SK-N-SH treated with all-trans-retinoic acid at 6 μM for 48 hours (cell line): ENCODE data around the gene SLC28A1.
A peak's percentile ranks its signal among the peaks of the same experiment; 100 is the strongest.

Experiments
- ATAC-seq: fragments of 200-7000 bp; cut with Tn5 transposase; 3 replicates; pipeline ENCODE4 v1.9.1; 2020; ENCODE audit warnings: mild to moderate bottlenecking, moderate library complexity
- ARNTL ChIP-seq: fragments of 450-650 bp; formaldehyde crosslinking; IDR thresholded peaks from 2 replicates; pipeline ENCODE4 v1.5.0; 2020; ENCODE audit warnings: low read depth, mild to moderate bottlenecking, moderate library complexity, borderline replicate concordance
- BACH2 ChIP-seq: fragments of 250-450 bp; sonication (Bioruptor Pico); IDR thresholded peaks from 2 replicates; pipeline ENCODE4 v1.9.0; 2021; ENCODE audit warnings: mild to moderate bottlenecking, borderline replicate concordance
- CREB5 ChIP-seq: fragments of 250-450 bp; sonication (Bioruptor Pico); IDR thresholded peaks from 2 replicates; pipeline ENCODE4 v1.5.1; 2020; ENCODE audit warnings: low read depth, mild to moderate bottlenecking, moderate library complexity
- CSDC2 ChIP-seq: fragments of 250-450 bp; sonication (Bioruptor Pico); IDR thresholded peaks from 2 replicates; pipeline ENCODE4 v1.5.0; 2020; ENCODE audit warnings: mild to moderate bottlenecking, moderate library complexity
- ESRRG ChIP-seq: fragments of 250-450 bp; sonication (Bioruptor Pico); IDR thresholded peaks from 2 replicates; pipeline ENCODE4 v1.6.1; 2021; ENCODE audit warnings: mild to moderate bottlenecking
- GLIS3 ChIP-seq: fragments of 250-450 bp; sonication (Bioruptor Pico); IDR thresholded peaks from 2 replicates; pipeline ENCODE4 v1.5.0; 2020; ENCODE audit warnings: mild to moderate bottlenecking, moderate library complexity
- ISL1 ChIP-seq: fragments of 250-450 bp; sonication (Bioruptor Pico); IDR thresholded peaks from 2 replicates; pipeline ENCODE4 v2.1.2; 2022; ENCODE audit warnings: mild to moderate bottlenecking, moderate library complexity
- OSR1 ChIP-seq: fragments of 250-450 bp; sonication (Bioruptor Pico); IDR thresholded peaks from 2 replicates; pipeline ENCODE4 v1.8.0; 2022; ENCODE audit warnings: moderate library complexity, mild to moderate bottlenecking, inconsistent platforms
- POU6F1 ChIP-seq: fragments of 250-450 bp; sonication (Bioruptor Pico); IDR thresholded peaks from 2 replicates; pipeline ENCODE4 v1.8.0; 2021; ENCODE audit warnings: low read depth, mild to moderate bottlenecking, moderate library complexity, borderline replicate concordance
- PPARA ChIP-seq: fragments of 250-450 bp; sonication (Bioruptor Pico); IDR thresholded peaks from 2 replicates; pipeline ENCODE4 v1.5.0; 2020; ENCODE audit warnings: mild to moderate bottlenecking, borderline replicate concordance
- RARB ChIP-seq: fragments of 250-450 bp; sonication (Bioruptor Pico); IDR thresholded peaks from 2 replicates; pipeline ENCODE4 v1.8.0; 2021; ENCODE audit warnings: mild to moderate bottlenecking, moderate library complexity
- SNAI2 ChIP-seq: fragments of 250-450 bp; sonication (Bioruptor Pico); IDR thresholded peaks from 2 replicates; pipeline ENCODE4 v1.5.0; 2020; ENCODE audit warnings: mild to moderate bottlenecking, moderate library complexity
- TOX ChIP-seq: fragments of 250-450 bp; sonication (Bioruptor Pico); IDR thresholded peaks from 2 replicates; pipeline ENCODE4 v1.8.0; 2021; ENCODE audit warnings: mild to moderate bottlenecking, moderate library complexity, borderline replicate concordance
- ZC3H10 ChIP-seq: fragments of 250-450 bp; sonication (Bioruptor Pico); IDR thresholded peaks from 2 replicates; pipeline ENCODE4 v1.5.1; 2021; ENCODE audit warnings: mild to moderate bottlenecking, moderate library complexity
- ZFP3 ChIP-seq: fragments of 250-450 bp; sonication (Bioruptor Pico); IDR thresholded peaks from 2 replicates; pipeline ENCODE4 v1.5.0; 2020; ENCODE audit warnings: mild to moderate bottlenecking, moderate library complexity
- ZFP30 ChIP-seq: fragments of 450-650 bp; formaldehyde crosslinking; IDR thresholded peaks from 2 replicates; pipeline ENCODE4 v1.5.0; 2022; ENCODE audit warnings: mild to moderate bottlenecking, moderate library complexity
- ZNF565 ChIP-seq: fragments of 450-650 bp; formaldehyde crosslinking; conservative IDR thresholded peaks from 2 replicates; pipeline ENCODE4 v1.5.0; 2020; ENCODE audit warnings: low read depth, mild to moderate bottlenecking, moderate library complexity
- ZNF8 ChIP-seq: fragments of 450-650 bp; formaldehyde crosslinking; IDR thresholded peaks from 2 replicates; pipeline ENCODE4 v1.5.0; 2020; ENCODE audit warnings: mild to moderate bottlenecking, moderate library complexity
- TF ChIP-seq, protein P1 (sequence below): fragments of 250-450 bp; sonication (Bioruptor Pico); IDR thresholded peaks from 2 replicates; pipeline ENCODE4 v1.5.0; 2020; ENCODE audit warnings: mild to moderate bottlenecking, moderate library complexity
- TF ChIP-seq, protein P2 (sequence below): fragments of 250-450 bp; sonication (Bioruptor Pico); IDR thresholded peaks from 2 replicates; pipeline ENCODE4 v1.8.0; 2020; ENCODE audit warnings: mild to moderate bottlenecking, moderate library complexity, borderline replicate concordance

Gene SLC28A1

DNA sequence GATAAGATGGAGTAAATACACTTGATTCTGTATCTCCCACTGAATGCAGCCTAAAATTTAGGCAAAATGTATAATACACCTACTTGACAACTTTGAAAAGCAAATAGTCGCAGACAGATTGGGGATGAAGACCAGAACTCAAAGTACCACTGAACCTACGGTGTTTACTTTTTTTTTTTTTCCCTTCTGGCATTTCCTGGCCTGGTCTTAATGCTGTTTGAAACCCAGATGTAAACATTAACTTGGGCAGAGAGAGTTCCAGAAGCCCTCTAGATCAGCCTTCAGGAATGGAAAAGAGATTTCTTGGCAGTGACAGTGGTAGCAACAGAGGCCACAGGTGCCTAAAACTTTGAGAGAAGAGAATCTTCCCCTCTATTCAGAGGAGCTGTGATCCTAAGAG lies 39.5 kb upstream of the SLC28A1 start (continued):
- TF ChIP-seq CSDC2 (CRISPR knock-in tag) (no peak), RARB (CRISPR knock-in tag) (no peak), SNAI2 (CRISPR knock-in tag) (no peak)

GRCh38 chr15:84845631-84846030 lies 38.8 kb upstream of the SLC28A1 start:
- peak; percentile 61 for ATAC-seq

DNA sequence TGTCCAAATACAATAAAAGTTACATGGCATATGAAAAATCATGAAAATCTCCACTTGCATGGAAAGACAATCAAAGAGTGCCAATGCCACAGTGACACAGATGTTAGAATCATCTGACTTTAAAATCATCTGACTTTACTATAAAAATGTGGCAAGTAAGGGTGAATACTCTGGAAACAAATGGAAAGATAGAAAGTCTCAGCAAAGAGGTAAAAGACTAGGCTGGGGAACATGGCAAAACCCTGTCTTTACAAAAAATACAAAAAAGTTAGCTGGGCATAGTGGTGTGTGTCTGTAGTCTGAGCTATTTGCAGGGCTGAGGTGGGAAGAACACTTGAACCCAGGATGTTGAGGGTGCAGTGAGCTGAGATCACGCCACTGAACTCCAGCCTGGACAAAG lies 38.2 kb upstream of the SLC28A1 start:
- no peak for ATAC-seq
- no peak for TF ChIP-seq ZC3H10 (CRISPR knock-in tag)
- TF ChIP-seq POU6F1 (CRISPR knock-in tag) = no peak
- TF ChIP-seq ZNF565 (CRISPR knock-in tag) = no peak
- no peak for TF ChIP-seq ZFP30 (CRISPR knock-in tag)
- TF ChIP-seq ZFP3 (CRISPR knock-in tag) = no peak
- no peak for TF ChIP-seq BACH2
- no peak for TF ChIP-seq ARNTL
- no peak for TF ChIP-seq TOX
- no peak for TF ChIP-seq ZNF8 (CRISPR knock-in tag)
- TF ChIP-seq CREB5 (CRISPR knock-in tag) = no peak
- TF ChIP-seq ESRRG (CRISPR knock-in tag) = no peak
- TF ChIP-seq PPARA (CRISPR knock-in tag) = no peak
- no peak for TF ChIP-seq ISL1 (CRISPR knock-in tag)
- TF ChIP-seq GLIS3 (CRISPR knock-in tag) = no peak
- TF ChIP-seq, protein P1, sequence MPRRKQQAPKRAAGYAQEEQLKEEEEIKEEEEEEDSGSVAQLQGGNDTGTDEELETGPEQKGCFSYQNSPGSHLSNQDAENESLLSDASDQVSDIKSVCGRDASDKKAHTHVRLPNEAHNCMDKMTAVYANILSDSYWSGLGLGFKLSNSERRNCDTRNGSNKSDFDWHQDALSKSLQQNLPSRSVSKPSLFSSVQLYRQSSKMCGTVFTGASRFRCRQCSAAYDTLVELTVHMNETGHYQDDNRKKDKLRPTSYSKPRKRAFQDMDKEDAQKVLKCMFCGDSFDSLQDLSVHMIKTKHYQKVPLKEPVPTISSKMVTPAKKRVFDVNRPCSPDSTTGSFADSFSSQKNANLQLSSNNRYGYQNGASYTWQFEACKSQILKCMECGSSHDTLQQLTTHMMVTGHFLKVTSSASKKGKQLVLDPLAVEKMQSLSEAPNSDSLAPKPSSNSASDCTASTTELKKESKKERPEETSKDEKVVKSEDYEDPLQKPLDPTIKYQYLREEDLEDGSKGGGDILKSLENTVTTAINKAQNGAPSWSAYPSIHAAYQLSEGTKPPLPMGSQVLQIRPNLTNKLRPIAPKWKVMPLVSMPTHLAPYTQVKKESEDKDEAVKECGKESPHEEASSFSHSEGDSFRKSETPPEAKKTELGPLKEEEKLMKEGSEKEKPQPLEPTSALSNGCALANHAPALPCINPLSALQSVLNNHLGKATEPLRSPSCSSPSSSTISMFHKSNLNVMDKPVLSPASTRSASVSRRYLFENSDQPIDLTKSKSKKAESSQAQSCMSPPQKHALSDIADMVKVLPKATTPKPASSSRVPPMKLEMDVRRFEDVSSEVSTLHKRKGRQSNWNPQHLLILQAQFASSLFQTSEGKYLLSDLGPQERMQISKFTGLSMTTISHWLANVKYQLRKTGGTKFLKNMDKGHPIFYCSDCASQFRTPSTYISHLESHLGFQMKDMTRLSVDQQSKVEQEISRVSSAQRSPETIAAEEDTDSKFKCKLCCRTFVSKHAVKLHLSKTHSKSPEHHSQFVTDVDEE (CRISPR knock-in tag) = no peak
- TF ChIP-seq, protein P2, sequence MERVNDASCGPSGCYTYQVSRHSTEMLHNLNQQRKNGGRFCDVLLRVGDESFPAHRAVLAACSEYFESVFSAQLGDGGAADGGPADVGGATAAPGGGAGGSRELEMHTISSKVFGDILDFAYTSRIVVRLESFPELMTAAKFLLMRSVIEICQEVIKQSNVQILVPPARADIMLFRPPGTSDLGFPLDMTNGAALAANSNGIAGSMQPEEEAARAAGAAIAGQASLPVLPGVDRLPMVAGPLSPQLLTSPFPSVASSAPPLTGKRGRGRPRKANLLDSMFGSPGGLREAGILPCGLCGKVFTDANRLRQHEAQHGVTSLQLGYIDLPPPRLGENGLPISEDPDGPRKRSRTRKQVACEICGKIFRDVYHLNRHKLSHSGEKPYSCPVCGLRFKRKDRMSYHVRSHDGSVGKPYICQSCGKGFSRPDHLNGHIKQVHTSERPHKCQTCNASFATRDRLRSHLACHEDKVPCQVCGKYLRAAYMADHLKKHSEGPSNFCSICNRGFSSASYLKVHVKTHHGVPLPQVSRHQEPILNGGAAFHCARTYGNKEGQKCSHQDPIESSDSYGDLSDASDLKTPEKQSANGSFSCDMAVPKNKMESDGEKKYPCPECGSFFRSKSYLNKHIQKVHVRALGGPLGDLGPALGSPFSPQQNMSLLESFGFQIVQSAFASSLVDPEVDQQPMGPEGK (CRISPR knock-in tag) = no peak

DNA sequence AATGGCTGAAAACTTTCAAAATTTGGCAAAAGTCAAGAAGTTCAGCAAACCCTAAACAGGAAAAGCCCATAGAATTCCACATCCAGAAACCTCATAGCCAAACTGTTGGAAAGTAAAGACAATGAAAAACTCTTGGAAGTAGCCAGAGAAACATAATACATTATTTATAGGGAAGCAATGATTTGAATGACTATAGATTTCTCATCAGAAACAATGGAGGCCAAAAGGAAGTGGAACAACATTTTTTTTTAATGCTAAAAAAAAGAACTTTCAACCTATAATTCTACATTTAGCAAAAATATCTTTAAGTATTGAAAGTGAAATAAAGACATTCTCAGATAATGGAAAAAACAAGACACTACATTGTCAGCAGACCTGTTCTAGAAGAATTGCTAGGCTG lies 37.1 kb upstream of the SLC28A1 start:
- no peak for TF ChIP-seq GLIS3 (CRISPR knock-in tag)
- no peak for TF ChIP-seq OSR1 (CRISPR knock-in tag)
- no peak for TF ChIP-seq SNAI2 (CRISPR knock-in tag)
- TF ChIP-seq ZFP30 (CRISPR knock-in tag) = no peak
- no peak for TF ChIP-seq RARB (CRISPR knock-in tag)
- TF ChIP-seq, protein P2 (CRISPR knock-in tag) = no peak
- no peak for TF ChIP-seq ESRRG (CRISPR knock-in tag)
- no peak for TF ChIP-seq ARNTL
- no peak for ATAC-seq
